Measurements from ENCODE around the gene ZFAND3. TPM values are rescaled to one million over a fixed set of nuclear protein-coding genes. Genes with fewer than 3 reads are reported as not detected.
A peak's percentile ranks its signal among the peaks of the same experiment; 100 is the strongest.

The ZFAND3 gene
- total and polyA plus RNA-seq, 7 donors, result 48.5 to 166 (median 141) TPM

GRCh38 chr6:38103921-38104320, 284.4 kb downstream of the ZFAND3 start:
- WGBS, 3 donors, result 96 to 98% (median 97%) methylated on average over 3 of the region's 3 CpGs
- TF ChIP-seq CTCF (IDR thresholded peaks at IDR 0.05), result no peak
- Histone ChIP-seq H3K4me3 (no peak overlapping the region), H3K4me1 (no peaks in the 10 kb centered on the region), H3K27me3 (ENCODE audit: insufficient read depth in 3 of 3, low read length in 2 of 3) (no peaks in the 10 kb centered on the region), H3K9me3 (no peaks in the 10 kb centered on the region), H3K27ac (no peak overlapping the region), H3K36me3 (ENCODE audit: insufficient read depth in 1 of 2, low read depth in 1 of 2) (peaks cover 0 to 4% of the 10 kb centered on the region in 2 donors)
- intact Hi-C loops (cut with DNase I), result no loop called here
- ATAC-seq (no peak), DNase-seq (no peak)

DNA sequence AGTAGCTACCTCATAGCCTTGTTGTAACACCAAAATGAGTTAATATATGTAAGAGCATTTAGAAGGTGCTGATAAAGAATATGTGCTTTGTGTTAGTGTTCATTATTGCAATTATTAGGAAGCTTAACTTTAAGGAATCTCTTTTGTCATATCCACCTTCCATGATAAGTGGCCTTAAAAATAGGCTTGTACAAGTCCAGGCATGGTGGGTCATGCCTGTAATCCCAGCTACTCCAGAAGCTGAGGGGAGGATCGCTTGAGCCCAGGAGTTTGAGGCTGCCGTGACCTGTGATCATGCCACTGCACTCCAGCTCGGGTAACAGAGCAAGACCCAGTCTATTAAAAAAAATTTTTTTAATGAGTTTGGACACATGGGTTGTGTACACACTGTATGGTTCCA, 285.5 kb downstream of the ZFAND3 start:
- TF ChIP-seq CTCF (IDR thresholded peaks at IDR 0.05), result no peak
- intact Hi-C loops (cut with DNase I), result no loop called here
- DNase-seq, result no peak

GRCh38 chr6:38107073-38107472, 287.5 kb downstream of the ZFAND3 start:
- H3K27ac ChIP-seq, result no peak overlapping the region
- 94 to 96% (median 96%) methylated on average over 1 of the region's 1 CpG for WGBS, 3 donors
- DNase-seq (no peak), ATAC-seq (no peak)
- TF ChIP-seq CTCF (IDR thresholded peaks at IDR 0.05), result no peak
- H3K4me3 ChIP-seq, result no peak overlapping the region
- H3K4me1 ChIP-seq, result peaks cover 11% of the 10 kb centered on the region
- no peaks in the 10 kb centered on the region for H3K9me3 ChIP-seq
- H3K27me3 ChIP-seq (ENCODE audit: insufficient read depth in 3 of 3, low read length in 2 of 3), result no peaks in the 10 kb centered on the region
- H3K36me3 ChIP-seq (ENCODE audit: insufficient read depth in 1 of 2, low read depth in 1 of 2), result peaks cover 0 to 4% of the 10 kb centered on the region in 2 donors
- intact Hi-C loops (cut with DNase I), result no loop called here

More for the DNA sequence above, 285.5 kb downstream of the ZFAND3 start:
- H3K4me3 ChIP-seq, result no peak overlapping the region
- peaks cover 0 to 4% of the 10 kb centered on the region in 2 donors for H3K36me3 ChIP-seq (ENCODE audit: insufficient read depth in 1 of 2, low read depth in 1 of 2)
- ATAC-seq, result no peak
- 96 to 98% (median 96%) methylated on average over 3 of the region's 3 CpGs for WGBS, 3 donors
- H3K4me1 ChIP-seq, result no peaks in the 10 kb centered on the region
- H3K9me3 ChIP-seq, result no peaks in the 10 kb centered on the region
- H3K27me3 ChIP-seq (ENCODE audit: insufficient read depth in 3 of 3, low read length in 2 of 3), result no peaks in the 10 kb centered on the region
- H3K27ac ChIP-seq, result no peak overlapping the region

GRCh38 chr6:38110481-38110971, 291.0 kb downstream of the ZFAND3 start:
- no peak overlapping the region for H3K27ac ChIP-seq
- H3K9me3 ChIP-seq, result no peaks in the 10 kb centered on the region
- no peak overlapping the region for H3K4me3 ChIP-seq
- no peak for TF ChIP-seq CTCF (IDR thresholded peaks at IDR 0.05)
- ATAC-seq (peak; percentile 48 to 80 (median 79)), DNase-seq (peak; percentile 25 to 57)
- intact Hi-C loops (cut with DNase I), result no loop called here
- H3K4me1 ChIP-seq, result peaks cover 11% of the 10 kb centered on the region
- H3K27me3 ChIP-seq (ENCODE audit: insufficient read depth in 3 of 3, low read length in 2 of 3), result no peaks in the 10 kb centered on the region
- H3K36me3 ChIP-seq (ENCODE audit: insufficient read depth in 1 of 2, low read depth in 1 of 2), result peaks cover 0 to 4% of the 10 kb centered on the region in 2 donors
- WGBS, 3 donors, result 68 to 73% (median 69%) methylated on average over 8 of the region's 8 CpGs

DNA sequence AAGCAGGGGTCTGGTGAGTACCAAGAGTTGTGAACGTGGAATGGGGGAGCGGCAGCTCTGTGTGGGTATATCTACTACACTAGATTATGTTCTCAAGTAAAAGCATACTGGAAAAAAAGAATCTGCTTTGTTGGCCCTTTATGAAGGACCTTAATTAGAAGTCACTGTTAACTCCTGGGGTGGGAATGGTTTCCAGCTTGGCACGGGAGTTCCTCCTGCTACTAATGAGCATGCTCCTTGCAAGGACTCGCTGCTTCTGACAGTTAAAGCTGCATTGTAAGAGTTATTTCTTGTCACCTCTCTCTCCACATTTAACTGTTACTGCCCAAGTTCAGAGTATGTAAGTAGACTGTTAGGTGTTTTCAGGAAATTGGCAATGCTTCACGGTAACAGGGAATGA, 292.7 kb downstream of the ZFAND3 start:
- TF ChIP-seq CTCF (IDR thresholded peaks at IDR 0.05), result no peak
- Histone ChIP-seq H3K4me1 (peaks cover 11% of the 10 kb centered on the region), H3K36me3 (ENCODE audit: insufficient read depth in 1 of 2, low read depth in 1 of 2) (peaks cover 1 to 6% of the 10 kb centered on the region in 2 donors), H3K27ac (no peak overlapping the region), H3K27me3 (ENCODE audit: insufficient read depth in 3 of 3, low read length in 2 of 3) (no peaks in the 10 kb centered on the region), H3K9me3 (no peaks in the 10 kb centered on the region), H3K4me3 (no peak overlapping the region)
- DNase-seq (no peak), ATAC-seq (no peak)
- intact Hi-C loops (cut with DNase I), result no loop called here
- WGBS, 3 donors, result 79 to 89% (median 85%) methylated on average over 5 of the region's 5 CpGs
